Naive thymus-derived CD8-positive, alpha-beta T cell (primary cell): Measurements from ENCODE around the gene HOMER2. TPM values are rescaled to one million over a fixed set of nuclear protein-coding genes. Genes with fewer than 3 reads are reported as not detected.

Experiments
- ATAC-seq, 2 donors: fragments of 150-1000 bp; cut with Tn5 transposase in 1 of 2; sonication (Bioruptor Pico), chemical (Tn5 transposase) in 1 of 2; 1 replicate in 1 of 2; 2 replicates in 1 of 2; pipeline ENCODE4 v1.10.0; 2021; ENCODE audit warnings: mild to moderate bottlenecking in 2 of 2, moderate library complexity in 2 of 2
- POLR2A ChIA-PET: fragments of 350-600 bp; sonication (Branson Sonifier 250); formaldehyde crosslinking; loops from one replicate; lab custom pipeline; 2021; ENCODE audit warnings: antibody characterized with exemption; lab: Charles Lee
- DNase-seq, 10 donors: peaks; one replicate each; pipeline versions ENCODE4 v3.0.0 to v3.0.0-alpha.2; 2020 to 2022
- H3K27ac Mint-ChIP-seq, 10 donors: one replicate each; pipeline ENCODE4 v1.8.0; 2020 to 2022; ENCODE audit warnings: mild to moderate bottlenecking in 10 of 10, mixed read lengths in 10 of 10, moderate library complexity in 4 of 10, inconsistent platforms in 1 of 10
- H3K27me3 Mint-ChIP-seq, 5 donors: one replicate each; pipeline ENCODE4 v1.8.0; 2021 to 2022; ENCODE audit warnings: mixed read lengths in 5 of 5
- H3K36me3 Mint-ChIP-seq, 3 donors: one replicate each; pipeline ENCODE4 v1.8.0; 2020 to 2022; ENCODE audit warnings: mixed read lengths in 3 of 3, mild to moderate bottlenecking in 2 of 3, inconsistent platforms in 1 of 3
- H3K4me1 Mint-ChIP-seq, 4 donors: one replicate each; pipeline ENCODE4 v1.8.0; 2021 to 2022; ENCODE audit warnings: mixed read lengths in 4 of 4
- H3K4me3 Mint-ChIP-seq, 10 donors: one replicate each; pipeline ENCODE4 v1.8.0; 2020 to 2022; ENCODE audit warnings: mild to moderate bottlenecking in 10 of 10, mixed read lengths in 10 of 10, moderate library complexity in 6 of 10, inconsistent platforms in 1 of 10
- H3K9me3 Mint-ChIP-seq, 9 donors: one replicate each; pipeline ENCODE4 v1.8.0; 2020 to 2022; ENCODE audit warnings: mixed read lengths in 9 of 9, mild to moderate bottlenecking in 3 of 9, inconsistent platforms in 1 of 9, moderate library complexity in 1 of 9
- polyA plus RNA-seq, 3 donors: library from polyadenylated mRNA; unstranded; fragments of 300-500 nt; fragmentation: Illumina TruSeq; gene quantifications; one replicate each; pipeline ENCODE4 v1.2.3, GENCODE V29; 2021
- total RNA-seq, 8 experiments: library from RNA in 2 of 8; stranded (reverse) in 2 of 8; gene quantifications; one replicate each; pipeline ENCODE4 v1.2.3 and lab custom pipeline; 2021 to 2026

HOMER2 gene
- total and polyA plus RNA-seq, 5 experiments from 2014 or later: 0.23 to 6.2 (median 3.1) TPM

- Mint-ChIP-seq H3K4me1 (peaks cover 0 to 4% (median 2%) of the 10 kb centered on the region in 4 donors), H3K4me3 (no peak overlapping the region), H3K36me3 (peaks cover 0 to 2% (median 2%) of the 10 kb centered on the region in 3 donors), H3K27me3 (no peaks in the 10 kb centered on the region), H3K9me3 (no peaks in the 10 kb centered on the region), H3K27ac (no peak overlapping the region)
- POLR2A ChIA-PET: no interaction called here
- DNase-seq (no peak), ATAC-seq (no peak)
Observed at GRCh38 chr15:82979726-82980125, 27.2 kb upstream of the HOMER2 start.

GRCh38 chr15:82978438-82978837, 25.9 kb upstream of the HOMER2 start:
- Mint-ChIP-seq H3K36me3 (peaks cover 0 to 2% (median 2%) of the 10 kb centered on the region in 3 donors), H3K27ac (no peak overlapping the region), H3K9me3 (no peaks in the 10 kb centered on the region), H3K4me1 (peaks cover 0 to 4% (median 0%) of the 10 kb centered on the region in 4 donors), H3K4me3 (no peak overlapping the region), H3K27me3 (no peaks in the 10 kb centered on the region)
- DNase-seq (no peak), ATAC-seq (no peak)
- POLR2A ChIA-PET: no interaction called here

- peaks cover 0 to 2% (median 2%) of the 10 kb centered on the region in 3 donors for H3K36me3 Mint-ChIP-seq
- no peak overlapping the region for H3K27ac Mint-ChIP-seq
- no peaks in the 10 kb centered on the region for H3K27me3 Mint-ChIP-seq
- DNase-seq (no peak), ATAC-seq (no peak)
- H3K9me3 Mint-ChIP-seq: no peaks in the 10 kb centered on the region
- POLR2A ChIA-PET: no interaction called here
- H3K4me1 Mint-ChIP-seq: peaks cover 0 to 4% (median 0%) of the 10 kb centered on the region in 4 donors
- no peak overlapping the region for H3K4me3 Mint-ChIP-seq
Observed at GRCh38 chr15:82977076-82977475, 24.6 kb upstream of the HOMER2 start.

GRCh38 chr15:82972990-82973389, 20.5 kb upstream of the HOMER2 start:
- POLR2A ChIA-PET: no interaction called here

GRCh38 chr15:82971218-82971984, 18.9 kb upstream of the HOMER2 start:
- Mint-ChIP-seq H3K4me3 (no peak overlapping the region), H3K36me3 (no peaks in the 10 kb centered on the region), H3K4me1 (peaks cover 0 to 4% (median under 1%) of the 10 kb centered on the region in 4 donors), H3K27me3 (no peaks in the 10 kb centered on the region), H3K9me3 (no peaks in the 10 kb centered on the region), H3K27ac (peak overlapping the region in 1 of 10 donors; percentile 4)
- no peak for DNase-seq
- no peak for ATAC-seq
- POLR2A ChIA-PET: interaction anchor here (0.6 kb wide), 1 partner anchor 582 kb away, joined by 5 read pairs; no protein-coding TSS in a partner anchor

More at GRCh38 chr15:82972990-82973389, 20.5 kb upstream of the HOMER2 start:
- peaks cover 0 to 2% (median 0%) of the 10 kb centered on the region in 4 donors for H3K4me1 Mint-ChIP-seq
- H3K4me3 Mint-ChIP-seq: no peak overlapping the region
- DNase-seq: no peak
- no peak for ATAC-seq
- no peaks in the 10 kb centered on the region for H3K27me3 Mint-ChIP-seq
- H3K36me3 Mint-ChIP-seq: peaks cover 0 to 2% (median 0%) of the 10 kb centered on the region in 3 donors
- H3K27ac Mint-ChIP-seq: no peak overlapping the region
- H3K9me3 Mint-ChIP-seq: no peaks in the 10 kb centered on the region

- DNase-seq (no peak), ATAC-seq (no peak)
- Mint-ChIP-seq H3K27ac (no peak overlapping the region), H3K9me3 (no peaks in the 10 kb centered on the region), H3K27me3 (no peaks in the 10 kb centered on the region), H3K4me1 (peaks cover 0 to 4% (median 2%) of the 10 kb centered on the region in 4 donors), H3K4me3 (no peak overlapping the region), H3K36me3 (no peaks in the 10 kb centered on the region)
- POLR2A ChIA-PET: interaction anchor here (0.6 kb wide), 1 partner anchor 581 kb away, joined by 5 read pairs; no protein-coding TSS in a partner anchor
Observed at GRCh38 chr15:82970696-82971095, 18.2 kb upstream of the HOMER2 start.

- H3K4me3 Mint-ChIP-seq: no peak overlapping the region
- peaks cover 0 to 4% (median 2%) of the 10 kb centered on the region in 4 donors for H3K4me1 Mint-ChIP-seq
- H3K27me3 Mint-ChIP-seq: no peaks in the 10 kb centered on the region
- no peaks in the 10 kb centered on the region for H3K36me3 Mint-ChIP-seq
- H3K9me3 Mint-ChIP-seq: no peaks in the 10 kb centered on the region
- ATAC-seq (no peak), DNase-seq (no peak)
- POLR2A ChIA-PET: interaction anchor here (0.6 kb wide), 1 partner anchor 581 kb away, joined by 5 read pairs; no protein-coding TSS in a partner anchor
- no peak overlapping the region for H3K27ac Mint-ChIP-seq
Observed at GRCh38 chr15:82970078-82970686, 17.7 kb upstream of the HOMER2 start.

GRCh38 chr15:82969353-82969752, 16.8 kb upstream of the HOMER2 start:
- ATAC-seq (no peak), DNase-seq (no peak)
- H3K4me3 Mint-ChIP-seq: no peak overlapping the region
- H3K27me3 Mint-ChIP-seq: no peaks in the 10 kb centered on the region
- POLR2A ChIA-PET: no interaction called here
- H3K27ac Mint-ChIP-seq: no peak overlapping the region
- no peaks in the 10 kb centered on the region for H3K9me3 Mint-ChIP-seq
- no peaks in the 10 kb centered on the region for H3K36me3 Mint-ChIP-seq
- peaks cover 0 to 4% (median 2%) of the 10 kb centered on the region in 4 donors for H3K4me1 Mint-ChIP-seq

- DNase-seq: no peak
- Mint-ChIP-seq H3K36me3 (no peaks in the 10 kb centered on the region), H3K27ac (no peak overlapping the region), H3K9me3 (no peaks in the 10 kb centered on the region), H3K4me3 (no peak overlapping the region), H3K27me3 (no peaks in the 10 kb centered on the region), H3K4me1 (peaks cover 0 to 4% (median 2%) of the 10 kb centered on the region in 4 donors)
- ATAC-seq: no peak
- POLR2A ChIA-PET: no interaction called here
Observed at GRCh38 chr15:82968066-82968465, 15.5 kb upstream of the HOMER2 start.

- ATAC-seq: no peak
- Mint-ChIP-seq H3K27ac (no peak overlapping the region), H3K4me1 (peaks cover 0 to 4% (median 2%) of the 10 kb centered on the region in 4 donors), H3K27me3 (no peaks in the 10 kb centered on the region), H3K9me3 (no peaks in the 10 kb centered on the region), H3K36me3 (no peaks in the 10 kb centered on the region), H3K4me3 (no peak overlapping the region)
- DNase-seq: no peak
- POLR2A ChIA-PET: no interaction called here
Observed at GRCh38 chr15:82966671-82967071, 14.2 kb upstream of the HOMER2 start.

GRCh38 chr15:82964890-82965289, 12.4 kb upstream of the HOMER2 start:
- H3K4me1 Mint-ChIP-seq: peaks cover 0 to 4% (median 2%) of the 10 kb centered on the region in 4 donors
- POLR2A ChIA-PET: no interaction called here
- DNase-seq (no peak), ATAC-seq (no peak)
- no peaks in the 10 kb centered on the region for H3K27me3 Mint-ChIP-seq
- H3K9me3 Mint-ChIP-seq: no peaks in the 10 kb centered on the region
- no peak overlapping the region for H3K27ac Mint-ChIP-seq
- H3K36me3 Mint-ChIP-seq: peaks cover 0 to 1% (median 0%) of the 10 kb centered on the region in 3 donors
- no peak overlapping the region for H3K4me3 Mint-ChIP-seq

GRCh38 chr15:82963471-82964341, 11.2 kb upstream of the HOMER2 start:
- Mint-ChIP-seq H3K4me1 (peaks cover 0 to 4% (median 2%) of the 10 kb centered on the region in 4 donors), H3K4me3 (no peak overlapping the region), H3K27ac (peak overlapping the region in 1 of 10 donors; percentile 61), H3K27me3 (no peaks in the 10 kb centered on the region), H3K36me3 (peaks cover 0 to 1% (median 0%) of the 10 kb centered on the region in 3 donors), H3K9me3 (no peaks in the 10 kb centered on the region)
- ATAC-seq (no peak), DNase-seq (no peak)
- POLR2A ChIA-PET: no interaction called here
